ENCODE data around the gene TMEM123.
A peak's percentile ranks its signal among the peaks of the same experiment; 100 is the strongest.

Gene TMEM123, protein sequence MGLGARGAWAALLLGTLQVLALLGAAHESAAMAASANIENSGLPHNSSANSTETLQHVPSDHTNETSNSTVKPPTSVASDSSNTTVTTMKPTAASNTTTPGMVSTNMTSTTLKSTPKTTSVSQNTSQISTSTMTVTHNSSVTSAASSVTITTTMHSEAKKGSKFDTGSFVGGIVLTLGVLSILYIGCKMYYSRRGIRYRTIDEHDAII

DNA sequence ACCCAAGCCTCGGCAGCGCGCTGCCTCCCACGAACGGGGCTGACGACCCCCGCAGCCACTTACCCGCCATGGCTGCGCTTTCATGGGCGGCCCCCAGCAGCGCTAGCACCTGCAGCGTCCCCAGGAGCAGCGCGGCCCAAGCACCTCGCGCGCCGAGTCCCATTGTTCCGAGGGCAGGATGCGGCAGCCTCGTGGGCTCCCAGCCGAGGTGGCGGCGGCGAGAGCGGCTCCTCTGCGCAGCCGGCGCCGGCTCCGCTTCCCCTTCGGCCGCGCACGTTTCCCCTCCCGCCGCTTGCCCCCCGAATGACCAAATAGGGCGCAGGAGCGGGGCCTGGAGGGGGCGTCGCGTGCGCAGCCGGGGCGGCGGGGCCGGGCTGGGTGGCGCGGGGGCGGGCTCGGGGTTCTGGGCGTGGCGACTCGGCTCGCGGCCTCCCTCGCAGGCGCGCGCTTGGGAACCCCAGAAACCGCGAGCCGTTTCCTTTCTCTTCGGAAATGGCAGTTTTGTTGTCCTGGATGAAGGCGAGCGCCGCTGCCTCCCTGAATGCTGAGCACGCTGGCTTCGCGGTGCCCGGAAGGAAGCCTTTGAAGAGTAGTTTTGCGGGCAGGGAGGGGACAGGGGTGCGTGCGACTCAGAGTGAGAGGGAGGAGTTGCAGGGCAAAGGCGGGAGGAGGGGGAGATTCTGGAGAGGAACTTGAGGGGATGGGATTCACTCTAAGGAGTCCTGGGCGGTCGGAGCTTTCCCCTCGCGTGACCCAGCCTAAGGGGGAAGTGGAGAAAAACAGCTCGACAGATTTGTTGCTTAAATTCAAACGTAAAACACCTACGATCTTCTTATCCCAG is at the start of gene TMEM123:
Gene TMEM123, minus strand, starts transcription at position 305 of the 841 bp plus-strand sequence. Its CDS starts 142 bp downstream, at position 163.
- DNase-seq (ENCODE audit: low spot score) = peak; percentile 89

DNA sequence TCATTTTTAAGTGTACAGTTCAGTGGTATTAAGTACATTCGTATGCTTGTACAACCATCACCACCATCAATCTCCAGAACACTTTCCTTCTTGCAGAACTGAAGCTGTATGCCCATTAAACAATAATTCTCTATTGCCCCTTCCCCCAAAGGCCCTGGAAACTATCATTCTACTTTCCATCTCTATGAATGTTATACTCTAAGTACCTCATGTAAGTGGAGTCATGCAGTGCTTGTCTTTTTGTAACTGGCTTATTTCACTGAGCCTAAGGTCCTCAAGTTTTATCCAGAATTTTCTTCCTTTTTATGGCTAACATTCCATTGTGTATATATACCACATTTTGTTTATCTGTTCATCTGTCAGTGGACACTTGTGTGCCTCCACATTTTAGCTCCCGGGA is 48.3 kb upstream of the TMEM123 start:
- no peak for DNase-seq (ENCODE audit: low spot score)

DNA sequence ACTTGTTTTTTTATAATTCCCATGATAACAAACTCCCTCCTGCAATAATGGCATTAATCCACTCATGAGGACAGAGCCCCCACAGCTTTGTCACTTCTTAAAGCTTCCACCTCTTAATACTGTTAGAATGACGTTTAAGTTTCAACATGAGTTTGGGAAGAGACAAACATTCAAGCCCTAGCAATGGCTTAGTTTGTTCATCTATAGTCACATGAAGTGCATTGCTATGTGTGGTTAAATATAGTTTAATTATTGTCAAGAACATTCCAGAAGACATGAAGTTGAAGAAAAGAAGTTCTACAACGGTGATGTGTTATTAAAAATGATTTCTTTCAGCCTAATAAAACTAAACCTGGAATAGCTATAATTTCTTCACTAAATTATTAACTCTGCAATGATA is 47.4 kb upstream of the TMEM123 start:
- no peak for DNase-seq (ENCODE audit: low spot score)

DNA sequence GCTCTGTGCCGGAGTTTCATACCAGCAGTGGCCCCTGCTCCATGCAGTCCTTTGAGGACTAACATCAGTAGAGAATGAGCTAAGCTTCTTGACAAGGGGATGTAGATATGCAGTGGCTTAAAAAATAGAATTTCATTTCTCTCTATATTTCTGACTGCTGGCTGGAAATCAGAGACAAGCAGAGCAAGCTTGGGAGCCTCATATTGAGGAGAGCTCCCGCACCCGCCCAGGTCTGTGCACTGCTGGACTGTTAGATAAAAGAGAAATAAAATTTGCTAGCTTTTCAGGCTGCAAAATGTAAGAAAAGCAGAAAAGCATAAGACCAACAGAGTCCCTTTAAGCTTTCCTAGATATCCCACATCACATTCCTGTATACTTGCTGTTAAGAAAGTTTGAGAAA is 46.6 kb upstream of the TMEM123 start:
- no peak for DNase-seq (ENCODE audit: low spot score)

DNA sequence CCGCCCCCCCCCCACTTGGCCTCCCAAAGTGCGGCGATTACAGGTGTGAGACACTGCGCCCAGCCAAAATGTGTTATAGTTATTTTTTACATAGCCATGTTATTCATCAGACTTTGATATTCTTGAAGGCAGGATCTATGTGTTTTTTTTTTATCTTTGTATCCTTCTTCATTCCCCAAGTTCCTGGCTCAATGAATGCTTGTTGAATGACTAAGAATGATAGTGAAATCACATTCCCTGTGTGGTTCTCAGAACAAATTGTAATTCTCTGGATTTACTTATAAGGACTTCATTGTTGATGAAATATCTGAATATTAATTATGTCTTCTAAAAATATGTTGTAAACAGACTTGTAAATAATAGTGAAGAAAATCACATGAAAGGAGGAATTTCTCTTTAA is 44.5 kb upstream of the TMEM123 start:
- no peak for DNase-seq (ENCODE audit: low spot score)

DNA sequence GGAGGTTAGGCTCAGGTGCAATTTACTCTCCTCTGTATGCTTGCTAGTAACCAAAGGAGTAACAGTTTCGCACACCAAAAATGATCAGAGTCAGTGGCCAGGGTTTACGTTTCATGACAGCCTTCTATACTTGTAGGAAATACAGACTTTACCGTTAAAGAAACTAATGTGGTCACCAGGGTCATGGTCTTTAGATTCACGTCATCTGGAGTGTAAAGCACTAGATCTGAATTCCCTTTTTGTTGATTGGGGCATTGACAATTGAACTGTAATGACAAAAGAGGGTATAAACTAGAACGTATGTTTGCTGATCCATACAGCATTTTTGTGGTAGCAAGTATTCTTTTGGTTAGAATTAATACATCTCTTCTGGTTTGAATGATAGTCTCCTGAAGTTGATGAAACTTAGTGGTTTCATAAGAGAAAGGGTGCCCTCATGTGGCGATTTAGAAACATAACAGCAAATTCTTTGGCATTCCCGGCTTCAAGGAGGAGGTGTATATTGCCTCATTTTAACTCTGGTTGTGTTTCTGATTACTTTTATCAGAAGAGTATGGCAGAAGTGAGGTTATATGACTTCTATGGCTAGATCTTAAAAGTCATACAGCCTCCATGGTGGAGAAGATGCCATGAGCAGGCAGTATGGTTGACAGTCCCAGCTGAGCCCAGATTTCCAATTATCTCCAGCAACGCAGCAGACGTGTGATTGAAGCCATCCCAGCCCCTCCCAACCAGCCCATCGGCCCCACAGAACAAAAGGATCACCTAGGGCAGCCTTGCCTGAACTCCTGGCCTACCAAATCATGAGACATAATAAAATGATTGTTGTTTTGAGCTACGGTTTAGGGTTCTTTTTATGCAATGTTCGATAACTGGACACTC is 42.8 kb upstream of the TMEM123 start:
- no peak for DNase-seq (ENCODE audit: low spot score)

DNA sequence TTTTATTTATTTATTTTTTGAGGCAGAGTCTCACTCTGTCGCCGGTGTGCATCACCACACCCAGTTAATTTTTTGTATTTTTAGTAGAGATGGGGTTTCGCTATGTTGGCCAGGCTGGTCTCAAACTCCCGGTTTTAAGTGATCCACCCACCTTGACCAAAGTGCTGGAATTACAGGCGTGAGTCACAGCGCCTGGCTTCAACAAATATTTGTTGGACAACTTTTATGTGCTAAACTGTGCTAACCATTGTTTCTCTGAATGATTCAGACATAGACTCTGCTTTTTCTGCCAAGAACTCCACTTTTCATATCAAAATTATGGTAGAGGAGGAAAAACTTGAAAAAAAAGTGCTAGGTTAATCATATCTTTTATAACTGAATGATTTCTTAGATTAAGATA is 41.7 kb upstream of the TMEM123 start:
- no peak for DNase-seq (ENCODE audit: low spot score)

DNA sequence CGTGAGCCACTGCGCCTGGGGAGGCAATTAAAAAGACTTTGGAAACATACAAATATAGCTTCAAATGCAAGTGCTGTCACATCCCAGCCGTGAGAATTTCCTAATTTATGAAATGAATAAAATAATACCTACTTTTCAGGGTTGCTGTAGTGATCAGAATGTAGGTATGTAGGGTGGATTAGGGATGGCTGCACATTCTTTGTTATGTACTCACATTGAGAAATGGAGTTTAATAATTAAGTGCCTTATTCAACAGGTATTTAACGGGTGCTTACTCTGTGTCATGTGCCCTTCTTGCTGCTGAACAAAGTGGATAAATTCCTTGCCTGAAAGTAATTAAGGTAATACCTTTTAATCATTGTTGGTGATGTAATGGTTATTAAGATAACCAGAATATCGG is 41.0 kb upstream of the TMEM123 start:
- DNase-seq (ENCODE audit: low spot score) = no peak

DNA sequence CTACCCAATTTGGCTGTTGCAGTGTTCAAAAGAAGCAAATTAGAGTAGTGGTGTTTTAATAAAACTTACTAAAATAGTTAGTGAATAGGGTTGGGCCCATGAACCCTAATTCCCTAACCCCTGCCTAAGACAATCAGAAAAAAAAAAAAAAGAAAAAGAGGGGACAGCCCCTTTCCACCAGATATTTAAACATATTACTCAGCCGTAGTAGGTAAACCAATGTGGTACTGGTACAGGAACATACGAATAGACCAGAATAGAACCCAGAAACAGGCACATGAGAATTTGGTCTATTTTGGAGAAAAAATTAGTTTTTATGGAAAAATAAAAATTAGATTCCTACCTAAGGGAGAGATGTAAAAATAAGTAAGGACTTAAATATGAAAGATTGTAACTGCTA is 39.4 kb upstream of the TMEM123 start:
- DNase-seq (ENCODE audit: low spot score) = no peak

DNA sequence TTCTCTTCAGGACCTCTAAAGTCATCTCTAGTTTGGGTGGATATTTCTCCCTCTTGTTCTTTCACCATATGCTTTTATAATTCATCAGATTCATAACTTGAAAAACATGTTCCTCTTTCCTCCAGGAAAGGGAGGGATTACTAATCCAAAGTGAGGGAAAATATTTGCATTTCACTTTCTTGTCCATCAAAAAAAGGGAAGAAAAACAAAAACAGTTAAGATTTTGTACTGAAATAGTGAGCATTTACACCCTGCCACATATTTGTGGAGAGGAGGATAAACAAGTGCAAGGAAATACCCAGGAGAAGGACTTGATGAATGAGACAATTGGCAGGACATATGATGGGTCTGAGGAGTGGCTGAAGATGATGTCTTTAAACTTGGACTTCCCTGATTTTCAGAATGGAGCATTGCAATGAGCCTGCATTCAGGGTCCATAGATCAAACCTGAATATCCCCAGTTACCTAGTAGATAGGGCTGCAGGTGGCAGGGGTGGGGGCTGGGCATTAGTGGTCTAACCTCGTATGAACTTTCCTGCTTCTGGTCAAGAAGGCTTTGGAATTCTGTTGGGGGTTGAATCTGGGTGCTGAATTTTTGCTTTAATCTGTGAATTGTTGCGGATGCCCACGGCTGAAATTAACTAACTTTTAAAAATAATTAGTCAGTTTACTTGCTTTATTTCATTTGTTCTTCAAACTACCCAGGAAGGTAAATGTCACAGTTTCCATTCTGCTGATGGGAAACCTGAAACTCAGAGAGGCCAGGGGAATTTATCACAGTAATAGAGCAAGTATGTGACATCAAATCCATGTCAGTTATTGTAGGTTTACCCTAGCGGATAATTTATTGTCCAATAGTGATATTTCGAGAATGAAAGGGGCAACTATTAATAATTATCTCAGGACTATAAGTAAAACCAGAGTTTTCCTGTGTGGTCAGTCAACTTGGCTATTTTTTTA is 36.9 kb upstream of the TMEM123 start:
- no peak for DNase-seq (ENCODE audit: low spot score)

DNA sequence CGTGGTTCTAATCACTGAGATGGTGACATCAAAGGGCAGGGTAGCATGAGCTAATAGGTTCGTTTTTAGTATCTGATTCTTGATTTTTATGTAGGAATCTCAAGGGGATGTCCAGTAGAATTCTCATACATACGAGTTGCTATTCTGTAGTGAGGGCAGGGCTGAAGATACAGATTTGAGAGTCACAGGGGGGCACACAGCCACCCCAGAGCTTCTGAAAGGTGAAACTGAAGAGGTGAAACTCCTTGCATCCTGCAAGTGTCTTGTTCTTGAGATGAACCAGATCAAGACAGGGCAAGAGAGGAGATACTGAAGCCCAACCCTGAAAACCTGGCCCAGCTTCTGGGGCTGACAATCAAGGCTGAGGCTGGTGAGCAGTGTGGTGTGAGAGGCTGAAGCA is 35.6 kb upstream of the TMEM123 start:
- no peak for DNase-seq (ENCODE audit: low spot score)

DNA sequence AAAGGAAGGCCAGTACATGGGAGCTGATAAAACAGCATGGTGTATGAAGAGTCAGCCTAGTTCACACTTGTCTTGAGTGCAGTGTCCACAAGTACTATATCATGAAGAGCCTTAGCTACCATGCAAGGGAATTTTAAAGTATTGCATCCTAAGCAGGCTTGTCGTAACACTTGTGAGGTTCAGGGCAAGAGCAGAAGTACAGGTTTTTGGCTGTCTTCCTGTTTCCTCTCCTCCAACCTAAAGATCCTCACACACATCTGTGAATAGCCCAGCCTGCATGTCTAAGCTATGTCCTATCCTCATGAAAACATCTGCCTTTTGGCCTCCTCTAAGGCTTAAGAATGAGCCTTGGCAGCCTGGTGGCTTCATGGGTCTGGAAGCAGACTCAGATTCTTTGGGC is 34.6 kb upstream of the TMEM123 start:
- no peak for DNase-seq (ENCODE audit: low spot score)

DNA sequence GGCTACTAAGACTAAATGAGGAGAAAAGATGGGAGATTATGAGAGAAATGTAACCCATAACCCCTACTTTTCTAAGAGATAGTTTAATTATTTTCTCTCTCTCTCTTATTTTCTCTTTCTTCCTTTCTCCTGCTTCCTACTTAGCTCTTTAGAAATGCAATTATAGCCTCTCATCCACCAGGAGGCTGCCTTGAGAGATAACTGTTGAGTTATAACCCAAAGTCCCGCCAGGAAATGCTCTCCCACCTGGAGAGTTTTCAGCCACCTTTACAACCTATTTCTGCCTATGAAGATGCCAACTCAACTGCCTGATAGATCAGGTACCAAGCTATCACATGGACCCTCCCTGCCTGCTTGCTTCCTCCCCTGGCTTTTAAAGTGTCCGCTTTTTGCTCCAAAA is 34.0 kb upstream of the TMEM123 start:
- no peak for DNase-seq (ENCODE audit: low spot score)

DNA sequence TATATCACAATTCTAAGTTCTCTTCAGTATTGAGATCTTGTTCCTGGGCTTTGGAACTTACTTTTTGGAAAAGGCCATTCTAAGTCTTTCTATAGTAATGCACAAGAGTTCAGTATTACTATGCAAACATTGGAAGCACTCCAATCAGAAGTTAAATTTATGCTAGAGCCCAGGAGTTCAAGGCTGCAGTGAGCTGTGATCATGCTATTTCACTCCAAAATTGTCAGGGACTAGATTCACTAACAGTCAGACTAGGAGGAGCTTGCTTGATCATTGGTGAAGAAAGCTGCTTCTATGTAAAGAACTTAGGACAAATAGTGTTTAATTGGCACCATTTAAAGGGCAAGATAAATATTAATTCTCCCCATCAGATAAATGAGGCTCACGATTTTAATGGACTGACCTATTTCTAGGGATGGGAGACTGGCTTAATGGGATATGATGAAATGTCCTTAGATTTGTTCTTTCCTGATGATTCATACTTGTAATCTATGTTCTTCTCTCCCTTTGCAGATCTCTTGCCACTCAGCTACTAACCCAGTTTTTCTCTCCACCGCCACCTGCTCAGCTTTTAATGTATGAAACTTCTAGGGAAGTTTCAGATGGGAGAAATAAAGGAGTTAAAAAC is 32.6 kb upstream of the TMEM123 start:
- no peak for DNase-seq (ENCODE audit: low spot score)

DNA sequence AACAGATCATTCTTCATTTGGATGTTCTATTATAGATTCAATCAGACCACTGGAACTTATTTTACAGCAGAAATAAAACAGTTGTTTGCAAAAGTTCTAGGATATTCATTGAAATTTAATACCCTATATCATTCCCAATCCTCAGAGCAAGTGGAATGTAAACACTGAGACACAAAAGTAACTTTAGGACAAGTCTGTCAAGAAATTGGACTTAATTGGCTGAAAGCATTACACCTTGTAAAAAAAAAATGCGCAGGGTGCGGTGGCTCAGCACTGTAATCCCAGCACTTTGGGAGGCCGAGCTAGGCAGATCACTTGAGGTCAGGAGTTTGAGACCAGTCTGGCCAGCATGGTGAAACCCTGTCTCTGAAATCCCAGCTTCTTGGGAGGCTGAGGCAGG is 29.9 kb upstream of the TMEM123 start:
- no peak for DNase-seq (ENCODE audit: low spot score)

DNA sequence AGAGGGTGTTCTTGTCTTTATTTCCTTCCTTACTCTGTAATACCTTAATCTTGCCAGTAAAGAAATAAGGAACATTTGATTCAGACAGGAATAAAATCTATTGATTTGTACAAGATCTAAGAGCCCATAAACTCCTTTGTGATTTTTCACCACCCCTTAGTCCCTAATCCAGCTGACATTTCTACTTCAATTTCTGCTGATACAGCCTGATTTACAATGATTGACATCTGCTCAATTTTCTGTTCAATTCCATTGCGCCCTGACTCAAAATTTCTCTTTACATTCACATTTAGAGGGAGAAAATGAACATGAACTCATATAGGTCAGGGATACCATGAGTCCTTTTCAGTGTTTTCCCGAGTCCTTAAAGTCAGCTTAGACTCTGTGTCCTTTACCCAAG is 27.2 kb upstream of the TMEM123 start:
- no peak for DNase-seq (ENCODE audit: low spot score)

DNA sequence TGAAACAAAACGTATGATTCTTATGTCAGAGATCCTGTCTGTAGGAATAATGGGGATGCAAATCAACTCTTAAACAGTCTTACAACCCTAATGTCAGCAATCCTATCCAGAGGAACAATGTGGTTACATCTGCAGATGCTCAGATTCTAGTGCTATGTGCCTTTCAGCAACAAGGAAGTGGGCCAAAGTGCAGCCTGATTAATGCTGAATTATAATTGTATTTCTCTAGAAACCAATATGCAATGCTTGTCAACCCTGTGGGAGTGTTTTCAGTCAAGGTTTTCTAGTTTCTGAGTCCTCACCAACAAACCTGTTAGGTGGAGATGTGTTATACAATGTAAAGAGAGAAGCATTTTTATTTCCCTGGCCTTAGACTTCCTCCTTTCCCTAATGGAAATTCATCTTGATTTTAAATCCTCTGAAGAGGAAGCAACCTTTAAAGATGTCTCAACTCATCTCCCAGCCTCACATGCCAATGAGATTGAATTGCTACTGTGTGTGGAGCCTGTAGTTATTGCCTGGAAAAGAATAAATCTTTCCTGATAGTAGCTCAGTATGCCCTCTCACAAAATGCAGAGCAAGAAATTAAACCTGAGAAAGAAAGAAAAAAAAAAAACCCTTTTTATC is 26.2 kb upstream of the TMEM123 start:
- no peak for DNase-seq (ENCODE audit: low spot score)

DNA sequence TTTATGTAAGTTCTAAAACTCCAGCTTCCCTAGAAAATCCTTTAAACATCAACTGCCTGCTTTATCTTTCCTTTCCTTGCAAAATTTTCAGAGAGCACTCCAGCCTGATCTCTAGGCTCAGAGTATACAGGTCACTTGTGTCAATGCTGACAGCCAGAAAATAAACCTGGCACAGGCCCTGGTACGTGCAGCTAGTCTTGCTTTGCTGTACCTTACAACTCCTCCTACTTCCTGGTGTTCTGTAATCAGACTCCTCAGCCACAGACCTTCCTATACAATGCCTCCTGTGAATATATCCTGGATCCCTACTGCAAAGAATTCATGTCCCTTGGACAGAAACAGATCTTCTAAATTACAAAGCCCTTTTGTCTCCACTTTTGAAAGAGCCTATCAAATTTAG is 24.2 kb upstream of the TMEM123 start:
- no peak for DNase-seq (ENCODE audit: low spot score)

DNA sequence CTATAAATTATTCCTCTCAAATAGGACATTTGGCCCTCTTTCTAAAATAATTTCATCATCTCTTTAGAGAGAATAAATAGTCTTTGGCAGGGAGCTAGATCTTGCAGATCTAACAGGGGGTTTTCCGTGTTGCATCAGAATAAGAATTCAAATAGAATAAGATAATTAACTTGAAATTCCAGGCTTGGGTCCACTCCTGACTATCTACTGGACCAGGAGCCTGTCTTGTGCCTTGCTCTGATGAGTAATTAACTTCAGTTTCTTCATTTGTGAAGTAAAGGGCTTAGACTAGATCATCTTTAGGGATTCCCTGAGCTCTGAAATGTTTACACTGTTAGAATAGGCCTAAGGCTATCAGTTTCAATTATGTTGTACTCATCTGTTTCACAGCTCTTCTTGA is 23.5 kb upstream of the TMEM123 start:
- DNase-seq (ENCODE audit: low spot score) = no peak

DNA sequence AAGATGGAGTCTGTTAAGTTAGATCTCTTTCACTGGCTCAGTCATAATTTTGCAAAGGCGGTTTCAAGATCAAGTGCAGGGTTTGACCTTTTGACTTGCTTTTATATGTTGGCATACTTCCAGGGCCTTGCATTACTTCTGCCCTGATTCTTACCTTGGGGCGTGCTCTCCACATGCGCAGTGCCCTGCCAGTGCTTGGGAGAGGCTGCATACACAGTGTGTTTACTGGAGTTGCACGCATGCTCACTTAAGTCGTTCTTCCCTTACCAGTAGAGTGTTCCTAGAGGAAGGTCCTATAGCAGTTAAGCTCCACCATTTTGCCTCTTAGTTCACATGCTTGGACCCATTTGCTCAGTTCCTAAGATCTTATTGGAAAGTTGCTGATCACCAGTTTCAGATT is 21.0 kb upstream of the TMEM123 start:
- no peak for DNase-seq (ENCODE audit: low spot score)

DNA sequence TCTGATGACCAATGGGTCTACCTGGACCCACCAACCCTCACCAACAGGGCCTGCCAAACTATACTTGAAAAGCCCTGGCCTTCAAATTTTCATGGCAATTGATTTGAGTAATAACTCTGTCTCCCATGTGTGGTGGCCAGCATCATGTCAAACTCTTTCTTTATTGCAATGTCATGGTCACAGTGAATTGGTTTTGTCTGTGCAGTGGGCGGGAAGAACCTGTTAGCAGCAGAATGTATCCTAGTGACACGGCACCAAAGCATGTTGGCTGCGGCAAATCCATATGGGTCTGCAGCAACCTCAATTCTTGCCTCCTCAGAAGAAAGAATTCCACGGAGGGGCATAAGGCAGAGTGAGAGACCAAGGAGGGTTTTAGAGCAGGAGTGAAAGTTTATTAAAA is 19.6 kb upstream of the TMEM123 start:
- no peak for DNase-seq (ENCODE audit: low spot score)
